ENCODE results near the gene PPP1R9A. TPM values are rescaled to one million over a fixed set of nuclear protein-coding genes. Genes with fewer than 3 reads are reported as not detected.

Gene PPP1R9A
- total and polyA plus RNA-seq, 7 experiments from 2014 or later, result 0.21 to 1.4 TPM; not detected in 5

- H3K27ac ChIP-seq (ENCODE audit: low read depth, low read length), result no peak overlapping the region
- Mint-ChIP-seq H3K27ac (no peak overlapping the region), H3K27me3 (no peaks in the 10 kb centered on the region), H3K36me3 (no peaks in the 10 kb centered on the region), H3K4me1 (no peaks in the 10 kb centered on the region), H3K9me3 (peaks cover 0 to 15% (median 0%) of the 10 kb centered on the region in 11 donors), H3K4me3 (no peak overlapping the region)
- CTCF ChIA-PET, result no interaction called here
- POLR2A ChIA-PET, result no interaction called here
- no peaks in the 10 kb centered on the region for H3K36me3 ChIP-seq (ENCODE audit: control insufficient read depth in 2 of 3, insufficient read depth in 3 of 3, low read length in 3 of 3)
- no peaks in the 10 kb centered on the region for H3K4me1 ChIP-seq (ENCODE audit: control insufficient read depth in 2 of 2, insufficient read depth in 2 of 2, low read length in 2 of 2)
- no peak overlapping the region for H3K4me3 ChIP-seq (ENCODE audit: low read length)
- DNase-seq, result no peak
- ATAC-seq, result no peak
- no peaks in the 10 kb centered on the region for H3K27me3 ChIP-seq (ENCODE audit: control insufficient read depth in 2 of 2, insufficient read depth in 2 of 2, low read length in 2 of 2)
- no peaks in the 10 kb centered on the region for H3K9me3 ChIP-seq (ENCODE audit: control insufficient read depth in 2 of 3, low read length in 3 of 3)
- intact Hi-C loops (cut with micrococcal nuclease), result no loop called here
Observed at GRCh38 chr7:94949532-94949931, 42.1 kb downstream of the PPP1R9A start.

GRCh38 chr7:94955807-94956206 lies 48.4 kb downstream of the PPP1R9A start:
- H3K4me1 ChIP-seq (ENCODE audit: control insufficient read depth in 2 of 2, insufficient read depth in 2 of 2, low read length in 2 of 2), result no peaks in the 10 kb centered on the region
- H3K36me3 Mint-ChIP-seq, result no peaks in the 10 kb centered on the region
- H3K27me3 Mint-ChIP-seq, result no peaks in the 10 kb centered on the region
- ChIA-PET CTCF (no interaction called here), POLR2A (no interaction called here)
- H3K27ac Mint-ChIP-seq, result no peak overlapping the region
- H3K4me3 ChIP-seq (ENCODE audit: low read length), result no peak overlapping the region
- no peaks in the 10 kb centered on the region for H3K36me3 ChIP-seq (ENCODE audit: control insufficient read depth in 2 of 3, insufficient read depth in 3 of 3, low read length in 3 of 3)
- DNase-seq (no peak), ATAC-seq (no peak)
- H3K4me1 Mint-ChIP-seq, result peaks cover 0 to 2% (median 0%) of the 10 kb centered on the region in 7 donors
- intact Hi-C loops (cut with micrococcal nuclease), result no loop called here
- no peak overlapping the region for H3K4me3 Mint-ChIP-seq
- no peaks in the 10 kb centered on the region for H3K27me3 ChIP-seq (ENCODE audit: control insufficient read depth in 2 of 2, insufficient read depth in 2 of 2, low read length in 2 of 2)
- no peaks in the 10 kb centered on the region for H3K9me3 ChIP-seq (ENCODE audit: control insufficient read depth in 2 of 3, low read length in 3 of 3)
- H3K9me3 Mint-ChIP-seq, result peaks cover 0 to 15% (median 0%) of the 10 kb centered on the region in 11 donors
- no peak overlapping the region for H3K27ac ChIP-seq (ENCODE audit: low read depth, low read length)

GRCh38 chr7:94957061-94957460 lies 49.7 kb downstream of the PPP1R9A start:
- H3K9me3 ChIP-seq (ENCODE audit: control insufficient read depth in 2 of 3, low read length in 3 of 3), result no peaks in the 10 kb centered on the region
- no peaks in the 10 kb centered on the region for H3K36me3 ChIP-seq (ENCODE audit: control insufficient read depth in 2 of 3, insufficient read depth in 3 of 3, low read length in 3 of 3)
- Mint-ChIP-seq H3K27me3 (no peaks in the 10 kb centered on the region), H3K4me3 (no peak overlapping the region), H3K9me3 (peaks cover 0 to 15% (median 0%) of the 10 kb centered on the region in 11 donors), H3K27ac (no peak overlapping the region), H3K4me1 (peaks cover 0 to 2% (median 0%) of the 10 kb centered on the region in 7 donors), H3K36me3 (no peaks in the 10 kb centered on the region)
- H3K27ac ChIP-seq (ENCODE audit: low read depth, low read length), result no peak overlapping the region
- ChIA-PET CTCF (no interaction called here), POLR2A (no interaction called here)
- ATAC-seq, result no peak
- H3K27me3 ChIP-seq (ENCODE audit: control insufficient read depth in 2 of 2, insufficient read depth in 2 of 2, low read length in 2 of 2), result no peaks in the 10 kb centered on the region
- H3K4me3 ChIP-seq (ENCODE audit: low read length), result no peak overlapping the region
- intact Hi-C loops (cut with micrococcal nuclease), result no loop called here
- DNase-seq, result no peak
- H3K4me1 ChIP-seq (ENCODE audit: control insufficient read depth in 2 of 2, insufficient read depth in 2 of 2, low read length in 2 of 2), result no peaks in the 10 kb centered on the region

GRCh38 chr7:94962661-94963060 lies 55.3 kb downstream of the PPP1R9A start:
- no peaks in the 10 kb centered on the region for H3K36me3 ChIP-seq (ENCODE audit: control insufficient read depth in 2 of 3, insufficient read depth in 3 of 3, low read length in 3 of 3)
- Mint-ChIP-seq H3K4me3 (no peak overlapping the region), H3K27me3 (no peaks in the 10 kb centered on the region), H3K9me3 (peaks cover 0 to 25% (median 9%) of the 10 kb centered on the region in 11 donors), H3K4me1 (peaks cover 0 to 2% (median 0%) of the 10 kb centered on the region in 7 donors), H3K27ac (no peak overlapping the region), H3K36me3 (no peaks in the 10 kb centered on the region)
- ATAC-seq (no peak), DNase-seq (no peak)
- CTCF ChIA-PET, result no interaction called here
- no peaks in the 10 kb centered on the region for H3K9me3 ChIP-seq (ENCODE audit: control insufficient read depth in 2 of 3, low read length in 3 of 3)
- H3K27me3 ChIP-seq (ENCODE audit: control insufficient read depth in 2 of 2, insufficient read depth in 2 of 2, low read length in 2 of 2), result no peaks in the 10 kb centered on the region
- H3K27ac ChIP-seq (ENCODE audit: low read depth, low read length), result no peak overlapping the region
- intact Hi-C loops (cut with micrococcal nuclease), result no loop called here
- no peaks in the 10 kb centered on the region for H3K4me1 ChIP-seq (ENCODE audit: control insufficient read depth in 2 of 2, insufficient read depth in 2 of 2, low read length in 2 of 2)
- POLR2A ChIA-PET, result no interaction called here
- no peak overlapping the region for H3K4me3 ChIP-seq (ENCODE audit: low read length)

GRCh38 chr7:94969434-94970084 lies 62.2 kb downstream of the PPP1R9A start:
- intact Hi-C loops (cut with micrococcal nuclease), result no loop called here

GRCh38 chr7:94970085-94970576 lies 62.7 kb downstream of the PPP1R9A start:
- H3K27ac ChIP-seq (ENCODE audit: low read depth, low read length), result no peak overlapping the region
- H3K4me3 Mint-ChIP-seq, result no peak overlapping the region
- H3K4me1 Mint-ChIP-seq, result no peaks in the 10 kb centered on the region
- ATAC-seq (no peak), DNase-seq (no peak)
- H3K9me3 ChIP-seq (ENCODE audit: control insufficient read depth in 2 of 3, low read length in 3 of 3), result no peaks in the 10 kb centered on the region
- intact Hi-C loops (cut with micrococcal nuclease), result no loop called here
- peaks cover 0 to 5% (median 0%) of the 10 kb centered on the region in 5 donors for H3K36me3 Mint-ChIP-seq
- no peaks in the 10 kb centered on the region for H3K4me1 ChIP-seq (ENCODE audit: control insufficient read depth in 2 of 2, insufficient read depth in 2 of 2, low read length in 2 of 2)
- ChIA-PET CTCF (no interaction called here), POLR2A (no interaction called here)
- H3K27me3 ChIP-seq (ENCODE audit: control insufficient read depth in 2 of 2, insufficient read depth in 2 of 2, low read length in 2 of 2), result no peaks in the 10 kb centered on the region
- H3K9me3 Mint-ChIP-seq, result peaks cover 0 to 29% (median 15%) of the 10 kb centered on the region in 11 donors
- H3K36me3 ChIP-seq (ENCODE audit: control insufficient read depth in 2 of 3, insufficient read depth in 3 of 3, low read length in 3 of 3), result no peaks in the 10 kb centered on the region
- H3K27me3 Mint-ChIP-seq, result peaks cover 0 to 5% (median 3%) of the 10 kb centered on the region in 5 donors
- H3K27ac Mint-ChIP-seq, result no peak overlapping the region
- no peak overlapping the region for H3K4me3 ChIP-seq (ENCODE audit: low read length)

More at GRCh38 chr7:94969434-94970084, 62.2 kb downstream of the PPP1R9A start:
- no peaks in the 10 kb centered on the region for H3K9me3 ChIP-seq (ENCODE audit: control insufficient read depth in 2 of 3, low read length in 3 of 3)
- no peak overlapping the region for H3K4me3 ChIP-seq (ENCODE audit: low read length)
- H3K4me1 ChIP-seq (ENCODE audit: control insufficient read depth in 2 of 2, insufficient read depth in 2 of 2, low read length in 2 of 2), result no peaks in the 10 kb centered on the region
- no peaks in the 10 kb centered on the region for H3K4me1 Mint-ChIP-seq
- H3K27ac Mint-ChIP-seq, result no peak overlapping the region
- peaks cover 0 to 5% (median 0%) of the 10 kb centered on the region in 5 donors for H3K36me3 Mint-ChIP-seq
- CTCF ChIA-PET, result no interaction called here
- no peak overlapping the region for H3K4me3 Mint-ChIP-seq
- H3K9me3 Mint-ChIP-seq, result peaks cover 0 to 30% (median 15%) of the 10 kb centered on the region in 11 donors
- H3K27ac ChIP-seq (ENCODE audit: low read depth, low read length), result no peak overlapping the region
- ATAC-seq, result no peak
- H3K27me3 ChIP-seq (ENCODE audit: control insufficient read depth in 2 of 2, insufficient read depth in 2 of 2, low read length in 2 of 2), result no peaks in the 10 kb centered on the region
- peaks cover 0 to 5% (median 3%) of the 10 kb centered on the region in 5 donors for H3K27me3 Mint-ChIP-seq
- DNase-seq, result no peak
- POLR2A ChIA-PET, result no interaction called here
- no peaks in the 10 kb centered on the region for H3K36me3 ChIP-seq (ENCODE audit: control insufficient read depth in 2 of 3, insufficient read depth in 3 of 3, low read length in 3 of 3)

Measured in naive thymus-derived CD4-positive, alpha-beta T cell (primary cell).